Medulla oblongata (tissue), 1 donor: ENCODE data around the gene SIPA1L3.
"Not testable (repeated sequence)": the region's sequence is repeated elsewhere in the genome, so short reads cannot be mapped to it uniquely, and the experiment has no call there.

ENCODE experiments used
- DNase-seq: peaks from one replicate; pipeline ENCODE4 v3.0.0-alpha.2; 2015; ENCODE audit errors: extremely low spot score

Gene SIPA1L3

DNA sequence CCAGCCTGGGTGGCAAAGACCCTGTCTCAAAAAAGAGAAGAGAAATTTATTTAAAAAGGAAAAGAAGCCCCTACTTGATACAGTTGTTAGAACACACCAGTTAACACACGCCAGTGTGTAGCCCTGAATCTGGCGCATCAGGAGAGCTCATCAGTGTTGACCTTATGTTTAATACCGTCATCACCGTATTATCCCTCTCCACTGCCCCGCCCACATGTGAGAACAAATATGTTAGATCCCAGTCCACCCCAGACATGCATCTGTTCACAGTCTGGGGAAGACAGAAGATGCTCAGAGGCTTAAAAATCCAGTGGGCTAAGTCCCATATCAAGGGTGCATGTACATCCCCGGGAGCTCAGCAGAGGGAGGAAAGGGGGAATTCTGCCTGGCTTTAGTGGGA lies 161.8 kb downstream of the SIPA1L3 start:
- no peak for DNase-seq

DNA sequence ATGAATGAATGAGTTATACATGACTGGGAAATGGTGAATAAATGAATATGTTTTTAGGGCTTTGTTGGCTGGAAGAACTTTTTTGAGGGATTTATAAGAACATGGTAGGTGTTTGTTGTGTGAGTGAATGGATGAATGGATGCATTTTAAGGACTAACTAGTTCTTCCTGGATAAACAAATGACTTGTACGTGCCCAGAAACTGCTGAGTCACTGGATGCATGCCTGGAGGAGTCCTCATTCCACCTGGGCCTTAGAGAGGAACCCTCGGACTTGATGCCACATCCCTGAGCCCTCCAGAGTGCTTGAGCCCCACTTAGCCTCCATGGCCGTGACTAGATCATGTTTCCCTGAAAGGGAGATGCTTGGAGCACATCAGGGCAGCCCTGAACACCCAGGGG lies 163.6 kb downstream of the SIPA1L3 start:
- no peak for DNase-seq

DNA sequence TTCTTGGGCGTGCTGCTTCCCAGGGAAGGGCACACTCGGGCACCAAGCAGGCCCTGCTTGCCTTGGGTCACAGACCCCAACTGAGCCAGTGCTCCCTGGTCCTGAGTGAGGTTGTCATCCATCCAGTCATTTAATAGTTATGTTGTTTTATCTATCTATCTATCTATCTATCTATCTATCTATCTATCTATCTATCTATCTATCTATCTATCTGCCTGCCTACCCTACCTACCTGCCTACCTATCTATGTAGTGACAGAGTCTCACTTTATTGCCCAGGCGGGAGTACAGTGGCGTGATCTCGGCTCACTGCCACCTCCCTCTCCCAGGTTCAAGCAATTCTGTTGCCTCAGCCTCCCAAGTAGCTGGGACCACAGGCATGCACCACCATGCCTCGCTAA lies 164.0 kb downstream of the SIPA1L3 start:
- DNase-seq: not testable (repeated sequence)

DNA sequence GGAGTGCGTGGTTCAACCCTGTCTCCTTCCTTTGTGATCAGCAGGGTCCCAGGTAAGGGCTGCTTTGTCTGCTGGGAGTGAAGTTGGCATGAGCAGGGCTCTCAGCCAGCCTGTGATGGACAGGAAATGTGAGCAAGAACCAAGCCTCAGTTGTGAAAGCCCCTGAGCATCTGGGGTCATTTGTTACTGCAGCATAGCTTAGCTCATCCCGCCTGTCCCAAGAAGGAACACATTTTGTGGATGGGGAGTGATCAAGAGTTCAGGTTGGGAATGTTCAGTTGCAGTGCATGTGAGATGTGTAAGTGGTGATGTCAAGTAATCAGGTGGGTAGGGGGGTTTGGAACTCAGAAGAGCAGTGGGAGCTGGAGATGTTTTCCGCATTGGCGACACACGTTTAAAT lies 164.6 kb downstream of the SIPA1L3 start:
- no peak for DNase-seq

GRCh38 chr19:38072776-38073750 lies 166.1 kb downstream of the SIPA1L3 start:
- no peak for DNase-seq

GRCh38 chr19:38073841-38074685 lies 167.1 kb downstream of the SIPA1L3 start:
- peak; percentile 21 for DNase-seq

DNA sequence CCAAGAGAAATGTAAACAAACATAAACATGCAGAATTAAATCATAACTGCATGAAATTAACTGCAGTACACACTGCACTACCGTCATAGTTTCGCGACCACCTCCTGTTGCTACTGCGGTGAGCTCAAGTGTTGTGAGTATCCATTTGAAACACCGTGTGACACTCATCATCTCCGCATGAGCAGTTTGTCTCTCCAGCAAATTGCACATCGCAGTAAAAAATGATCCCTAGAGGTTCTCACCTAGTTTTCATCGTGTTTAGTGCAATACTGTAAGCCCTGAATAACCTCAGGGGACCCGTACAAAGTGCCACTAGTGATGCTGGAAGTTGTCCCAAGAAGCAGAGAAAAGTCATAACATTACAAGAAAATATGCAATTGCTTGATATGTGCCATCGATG lies 169.3 kb downstream of the SIPA1L3 start:
- no peak for DNase-seq

DNA sequence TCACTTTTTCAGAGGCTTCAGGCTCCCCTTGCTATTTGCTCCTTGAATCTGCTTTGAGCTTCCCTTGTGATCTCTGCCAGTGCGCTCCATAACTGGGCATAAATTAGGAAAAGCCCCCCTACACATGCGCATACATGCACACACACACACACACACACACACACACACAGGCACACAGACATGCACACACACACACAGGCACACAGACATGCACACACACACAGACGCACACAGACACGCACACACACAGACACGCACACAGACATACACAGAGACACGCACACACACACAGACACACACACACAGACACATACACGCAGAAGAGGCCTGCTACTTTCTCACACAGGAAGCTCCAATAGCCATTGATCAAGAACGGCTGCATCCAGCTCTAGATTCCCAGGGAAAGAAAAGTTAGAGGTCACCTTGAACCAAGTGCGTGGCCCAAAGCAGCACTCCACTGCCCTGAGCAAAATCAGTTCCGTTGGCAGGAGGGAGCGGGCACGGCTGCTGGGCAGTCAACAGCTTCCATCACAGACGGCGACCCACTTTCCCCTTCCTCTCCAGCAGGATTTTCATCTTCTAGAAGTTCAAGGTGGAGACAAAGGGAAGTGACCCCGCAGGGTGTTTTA lies 171.4 kb downstream of the SIPA1L3 start:
- DNase-seq: no peak

DNA sequence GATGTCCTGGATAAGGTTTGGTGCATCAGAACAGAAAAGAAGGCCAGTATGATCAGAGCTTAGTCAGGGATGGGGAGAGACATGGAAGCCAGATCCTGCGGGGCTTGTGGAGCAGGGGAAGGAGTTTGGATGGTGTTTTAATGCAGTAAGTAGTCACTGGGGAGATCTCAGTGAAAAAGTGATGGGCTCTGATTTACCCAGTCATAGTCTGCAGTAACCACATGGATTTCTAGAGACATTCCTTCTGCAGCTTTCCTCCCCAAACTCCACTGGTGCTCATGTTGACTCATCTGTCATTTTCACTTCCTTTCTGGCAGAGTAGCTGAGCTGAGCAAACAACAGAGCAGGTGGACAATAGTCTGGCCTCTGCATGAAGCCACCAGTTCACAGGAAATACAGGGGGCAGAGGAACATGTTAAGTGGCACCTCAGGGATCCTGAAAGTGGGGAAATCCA lies 172.9 kb downstream of the SIPA1L3 start:
- DNase-seq: peak; percentile 17

DNA sequence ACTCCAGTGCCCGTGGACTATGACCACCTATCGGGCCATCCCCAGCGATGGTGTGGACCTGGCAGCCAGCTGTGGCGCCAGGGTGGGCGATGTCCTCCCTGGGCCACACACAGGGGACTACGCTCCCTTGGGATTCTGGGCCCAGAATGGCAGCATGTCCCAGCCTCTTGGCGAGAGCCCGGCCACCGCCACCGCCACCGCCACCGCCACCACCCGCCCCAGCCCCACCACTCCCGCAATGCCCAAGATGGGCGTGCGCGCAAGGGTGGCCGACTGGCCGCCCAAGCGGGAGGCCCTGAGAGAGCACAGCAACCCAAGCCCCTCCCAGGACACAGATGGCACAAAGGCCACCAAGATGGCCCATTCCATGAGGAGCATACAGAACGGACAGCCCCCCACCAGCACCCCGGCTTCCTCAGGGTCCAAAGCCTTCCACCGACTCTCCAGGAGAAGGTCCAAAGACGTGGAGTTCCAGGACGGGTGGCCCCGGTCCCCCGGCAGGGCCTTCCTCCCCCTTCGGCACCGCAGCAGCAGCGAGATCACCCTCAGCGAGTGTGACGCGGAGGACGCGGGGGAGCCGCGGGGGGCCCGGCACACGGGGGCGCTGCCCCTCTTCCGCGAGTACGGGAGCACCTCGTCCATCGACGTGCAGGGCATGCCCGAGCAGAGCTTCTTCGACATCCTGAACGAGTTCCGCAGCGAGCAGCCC lies 174.7 kb downstream of the SIPA1L3 start:
- no peak for DNase-seq

GRCh38 chr19:38082256-38083118 lies 175.5 kb downstream of the SIPA1L3 start:
- no peak for DNase-seq

DNA sequence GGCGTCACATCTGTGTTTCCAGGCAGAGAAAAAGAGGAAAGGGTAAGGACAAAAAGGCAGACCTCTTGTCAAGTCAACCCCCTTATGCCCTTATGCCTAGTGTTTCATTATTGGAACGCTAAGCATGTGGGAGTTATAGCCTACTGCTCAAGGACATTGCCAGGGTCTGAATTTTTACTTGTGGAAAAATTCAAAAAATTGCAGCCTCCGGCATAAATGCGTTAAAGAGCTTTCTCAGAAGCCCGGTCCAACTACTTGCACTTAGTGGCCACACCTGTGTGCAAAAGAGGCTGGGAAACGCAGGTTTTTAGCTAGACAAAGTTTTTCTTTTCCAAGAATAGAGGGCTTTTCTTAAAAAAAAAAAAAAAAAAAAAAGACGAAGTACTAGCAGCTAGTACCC lies 177.2 kb downstream of the SIPA1L3 start:
- DNase-seq: no peak

GRCh38 chr19:38089440-38089839 lies 182.4 kb downstream of the SIPA1L3 start:
- DNase-seq: no peak

- DNase-seq: no peak
Measured at GRCh38 chr19:38093154-38093553, 186.1 kb downstream of the SIPA1L3 start.

DNA sequence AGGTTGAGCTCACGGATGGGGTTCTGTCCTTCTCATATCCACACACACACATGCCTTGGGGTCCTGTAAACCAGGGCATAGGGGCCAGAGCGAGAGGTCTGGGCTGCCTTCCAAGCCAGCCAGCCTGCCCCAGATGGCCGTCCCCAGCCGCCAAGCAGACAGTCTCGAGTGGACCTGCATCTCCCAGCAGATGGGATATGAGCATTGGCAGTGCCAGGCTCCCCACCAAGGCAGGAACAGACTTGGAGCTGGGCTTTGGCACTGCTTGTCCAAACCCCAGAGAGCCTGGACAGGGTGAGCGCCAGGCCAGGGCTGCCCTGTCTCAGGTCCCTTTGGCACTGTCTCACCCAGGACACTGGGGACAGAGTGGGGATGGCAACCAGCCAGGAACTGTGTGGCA lies 186.6 kb downstream of the SIPA1L3 start:
- peak; percentile 29 for DNase-seq

DNA sequence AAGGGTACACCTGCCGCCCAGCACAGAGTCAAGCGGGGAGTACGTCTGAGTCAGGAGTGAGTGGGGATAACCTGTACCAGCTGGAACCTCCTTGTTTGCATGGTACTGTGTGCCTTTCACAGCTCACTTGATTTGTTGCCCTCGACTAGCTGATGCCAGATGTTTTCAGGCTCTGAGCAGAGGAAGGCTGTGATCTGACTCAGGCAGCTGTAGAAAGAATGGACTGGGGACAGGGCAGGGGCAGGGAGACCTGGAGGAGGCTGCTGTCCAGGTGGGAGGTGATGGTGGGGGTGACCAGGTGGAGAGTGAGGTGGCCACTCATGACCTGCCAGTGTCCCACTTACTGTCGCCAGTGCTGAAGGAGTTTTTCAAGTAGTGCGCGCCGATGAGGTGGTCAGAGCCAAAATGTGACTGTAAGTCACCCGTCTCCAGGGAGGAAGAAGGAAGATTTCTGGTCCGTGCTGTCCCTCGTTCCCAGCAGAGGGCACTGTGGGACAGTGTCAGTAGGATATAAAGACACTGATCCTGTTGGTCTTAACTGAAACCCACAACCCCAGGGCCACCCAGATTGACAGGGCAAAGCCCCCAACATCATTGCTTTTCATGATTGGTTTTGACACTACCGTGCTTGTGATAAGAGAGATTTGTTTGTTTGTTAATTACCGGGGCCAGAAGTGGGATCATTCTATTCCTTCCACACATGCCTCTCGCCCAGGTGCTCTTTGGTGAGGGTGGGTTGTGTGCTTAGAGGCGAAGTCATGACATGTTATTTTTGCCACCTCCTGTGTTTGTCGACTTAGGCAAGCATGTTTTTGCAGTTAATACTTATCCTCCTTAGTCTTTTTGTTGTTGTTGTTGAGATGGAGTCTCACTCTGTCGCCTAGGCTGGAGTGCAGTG lies 188.7 kb downstream of the SIPA1L3 start:
- peak; percentile 80 for DNase-seq

- DNase-seq: no peak
Measured at GRCh38 chr19:38099966-38100365, 193.0 kb downstream of the SIPA1L3 start.

DNA sequence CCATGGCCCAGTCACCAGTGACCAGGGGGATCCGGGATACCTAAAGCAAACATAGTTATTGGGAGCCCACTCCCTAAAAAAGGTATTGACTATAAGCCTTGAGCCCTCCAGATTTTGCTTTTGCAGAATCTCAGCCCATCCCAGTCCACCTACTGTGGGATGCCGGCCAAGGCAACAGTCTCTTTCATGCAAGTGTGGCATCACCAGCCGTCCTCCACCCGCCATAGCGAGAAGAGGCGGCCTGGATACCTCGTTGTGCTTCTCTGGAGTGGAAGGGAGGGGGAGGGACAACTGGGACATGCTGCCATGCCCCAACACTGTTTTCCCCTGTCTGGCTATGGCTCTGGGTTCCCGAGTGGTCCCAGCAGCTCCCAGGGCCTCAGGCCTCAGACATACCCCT lies 193.6 kb downstream of the SIPA1L3 start:
- no peak for DNase-seq

GRCh38 chr19:38101723-38102122 lies 194.7 kb downstream of the SIPA1L3 start:
- no peak for DNase-seq
